ENCODE data around the gene FAM53A. TPM values are rescaled to one million over a fixed set of nuclear protein-coding genes. Genes with fewer than 3 reads are reported as not detected.

FAM53A gene
- total RNA-seq, 1 experiment from 2014 or later: 3.1 TPM

DNA sequence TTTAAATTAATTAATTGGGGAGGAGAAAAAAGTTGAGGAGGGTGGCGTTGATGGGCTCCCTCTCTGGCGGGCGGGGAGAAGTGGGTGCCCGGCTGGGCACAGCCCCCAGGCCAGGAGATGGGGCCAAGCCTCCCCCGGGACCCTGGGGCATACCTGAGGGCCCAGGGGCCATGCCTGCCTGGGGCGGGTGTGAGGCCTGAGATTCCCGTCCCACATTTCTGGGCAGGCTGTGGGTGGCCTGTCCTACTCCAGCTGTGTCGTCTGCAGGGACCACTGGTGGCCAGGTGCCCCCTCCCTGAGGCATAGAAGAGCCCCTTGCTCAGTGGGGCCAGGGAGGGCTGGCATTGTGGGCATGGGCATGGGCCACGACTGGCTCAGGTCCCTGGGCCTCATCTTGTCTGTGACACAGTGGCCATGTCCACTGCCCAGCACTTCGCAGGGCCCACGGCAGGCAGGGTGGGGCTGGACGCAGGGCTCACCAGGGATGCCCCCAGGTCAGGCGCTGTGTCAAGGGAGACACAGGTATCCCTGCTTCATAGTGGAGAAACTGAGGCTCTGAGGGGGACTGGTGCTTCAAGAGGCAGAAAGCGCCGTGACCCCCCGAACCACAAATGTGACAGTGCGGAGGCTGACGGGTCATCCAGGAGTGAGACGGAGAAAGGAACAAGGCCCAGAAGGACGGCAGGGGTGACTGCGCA, 60.1 kb downstream of the FAM53A start:
- no TSS peak for BruUV-seq (replicated peaks)
- no peak overlapping the region for H2AFZ ChIP-seq (ENCODE audit: low read length)
- no peak overlapping the region for H3K27ac ChIP-seq (ENCODE audit: low read length)
- no peak overlapping the region for H3K4me2 ChIP-seq (ENCODE audit: low read length)
- H3K36me3 ChIP-seq (ENCODE audit: low read depth, low read length): no peaks in the 10 kb centered on the region
- ChIA-PET CTCF (no interaction called here), POLR2A (ENCODE audit: unreplicated experiment) (no interaction called here)
- H3K4me3 ChIP-seq (ENCODE audit: low read length): no peak overlapping the region
- H3K9ac ChIP-seq (ENCODE audit: low read length): no peak overlapping the region
- no peaks in the 10 kb centered on the region for H3F3A ChIP-seq (ENCODE audit: low read length, unreplicated experiment)
- H3K9me2 ChIP-seq (replicated peaks; ENCODE audit: low read length): no peaks in the 10 kb centered on the region
- no peaks in the 10 kb centered on the region for H3K9me3 ChIP-seq (ENCODE audit: low read length)
- intact Hi-C loops (cut with micrococcal nuclease): no loop called here
- ATAC-seq (no peak), DNase-seq (no peak)
- TF ChIP-seq EZH2phosphoT487 (IDR thresholded peaks at IDR 0.05; ENCODE audit: borderline replicate concordance, low read length) (no peak), EZH2 (IDR thresholded peaks at IDR 0.05; ENCODE audit: low read length, unreplicated experiment) (no peak), CTCF (conservative IDR thresholded peaks at IDR 0.05; ENCODE audit: low read depth, low read length) (no peak)
- H3K27me3 ChIP-seq (ENCODE audit: low read length): no peaks in the 10 kb centered on the region
- no peaks in the 10 kb centered on the region for H4K20me1 ChIP-seq (ENCODE audit: low read length)
- H3K4me1 ChIP-seq (ENCODE audit: insufficient read depth, low read length): no peaks in the 10 kb centered on the region
- H3K79me2 ChIP-seq (ENCODE audit: low read length): no peaks in the 10 kb centered on the region

- DNase-seq (no peak), ATAC-seq (no peak)
- TF ChIP-seq EZH2phosphoT487 (IDR thresholded peaks at IDR 0.05; ENCODE audit: borderline replicate concordance, low read length) (no peak), CTCF (conservative IDR thresholded peaks at IDR 0.05; ENCODE audit: low read depth, low read length) (no peak), EZH2 (IDR thresholded peaks at IDR 0.05; ENCODE audit: low read length, unreplicated experiment) (no peak)
- H4K20me1 ChIP-seq (ENCODE audit: low read length): no peaks in the 10 kb centered on the region
- ChIA-PET POLR2A (ENCODE audit: unreplicated experiment) (no interaction called here), CTCF (no interaction called here)
- H3K4me2 ChIP-seq (ENCODE audit: low read length): no peak overlapping the region
- no peak overlapping the region for H3K9ac ChIP-seq (ENCODE audit: low read length)
- H3F3A ChIP-seq (ENCODE audit: low read length, unreplicated experiment): no peaks in the 10 kb centered on the region
- no peaks in the 10 kb centered on the region for H3K27me3 ChIP-seq (ENCODE audit: low read length)
- BruUV-seq (replicated peaks): no TSS peak
- no peak overlapping the region for H2AFZ ChIP-seq (ENCODE audit: low read length)
- no peaks in the 10 kb centered on the region for H3K79me2 ChIP-seq (ENCODE audit: low read length)
- H3K9me2 ChIP-seq (replicated peaks; ENCODE audit: low read length): no peaks in the 10 kb centered on the region
- H3K4me3 ChIP-seq (ENCODE audit: low read length): no peak overlapping the region
- no peaks in the 10 kb centered on the region for H3K36me3 ChIP-seq (ENCODE audit: low read depth, low read length)
- H3K27ac ChIP-seq (ENCODE audit: low read length): no peak overlapping the region
- no peaks in the 10 kb centered on the region for H3K9me3 ChIP-seq (ENCODE audit: low read length)
- intact Hi-C loops (cut with micrococcal nuclease): no loop called here
- no peaks in the 10 kb centered on the region for H3K4me1 ChIP-seq (ENCODE audit: insufficient read depth, low read length)
These were observed 60.7 kb downstream of the FAM53A start for GRCh38 chr4:1623400-1623799.

GRCh38 chr4:1622956-1623355, 61.2 kb downstream of the FAM53A start:
- no peak overlapping the region for H2AFZ ChIP-seq (ENCODE audit: low read length)
- POLR2A ChIA-PET (ENCODE audit: unreplicated experiment): no interaction called here
- ATAC-seq (no peak), DNase-seq (no peak)
- no peaks in the 10 kb centered on the region for H3K27me3 ChIP-seq (ENCODE audit: low read length)
- TF ChIP-seq CTCF (conservative IDR thresholded peaks at IDR 0.05; ENCODE audit: low read depth, low read length) (no peak), EZH2phosphoT487 (IDR thresholded peaks at IDR 0.05; ENCODE audit: borderline replicate concordance, low read length) (no peak), EZH2 (IDR thresholded peaks at IDR 0.05; ENCODE audit: low read length, unreplicated experiment) (no peak)
- no peak overlapping the region for H3K9ac ChIP-seq (ENCODE audit: low read length)
- CTCF ChIA-PET: no interaction called here
- H3K9me2 ChIP-seq (replicated peaks; ENCODE audit: low read length): no peaks in the 10 kb centered on the region
- H3K79me2 ChIP-seq (ENCODE audit: low read length): no peaks in the 10 kb centered on the region
- no peaks in the 10 kb centered on the region for H3K36me3 ChIP-seq (ENCODE audit: low read depth, low read length)
- H3F3A ChIP-seq (ENCODE audit: low read length, unreplicated experiment): no peaks in the 10 kb centered on the region
- H3K4me1 ChIP-seq (ENCODE audit: insufficient read depth, low read length): no peaks in the 10 kb centered on the region
- BruUV-seq (replicated peaks): no TSS peak
- H3K9me3 ChIP-seq (ENCODE audit: low read length): no peaks in the 10 kb centered on the region
- H3K4me3 ChIP-seq (ENCODE audit: low read length): no peak overlapping the region
- no peak overlapping the region for H3K27ac ChIP-seq (ENCODE audit: low read length)
- intact Hi-C loops (cut with micrococcal nuclease): no loop called here
- H3K4me2 ChIP-seq (ENCODE audit: low read length): no peak overlapping the region
- no peaks in the 10 kb centered on the region for H4K20me1 ChIP-seq (ENCODE audit: low read length)

Measured in PC-3 (cell line).